ENCODE data around the gene GCC1. TPM values are rescaled to one million over a fixed set of nuclear protein-coding genes. Genes with fewer than 3 reads are reported as not detected.

Gene GCC1
- total RNA-seq, 2 experiments from 2014 or later, result 13.3 to 18.3 TPM

DNA sequence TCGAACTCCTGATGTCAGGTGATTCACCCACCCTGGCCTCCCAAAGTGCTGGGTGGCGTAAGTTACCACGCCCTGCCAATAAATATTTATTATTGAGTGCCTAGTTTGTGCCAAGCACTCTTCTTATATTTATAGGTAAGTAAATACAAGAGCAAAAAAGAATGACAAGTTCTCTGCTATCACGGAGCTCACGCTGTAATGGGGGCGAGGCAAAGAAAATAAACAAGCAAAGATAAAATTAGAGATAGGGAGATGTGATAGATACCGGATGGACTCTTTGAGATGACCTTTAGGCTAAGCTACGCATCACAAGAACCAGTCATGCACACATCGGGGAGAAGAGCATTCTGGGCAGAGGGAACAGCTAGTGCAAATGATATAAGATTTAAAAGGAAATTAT lies 46.3 kb downstream of the GCC1 start:
- Histone ChIP-seq H3K4me3 (ENCODE audit: low read depth, low read length, poor library complexity, severe bottlenecking) (no peak overlapping the region), H3K4me1 (ENCODE audit: insufficient read depth, low read length, poor library complexity, severe bottlenecking) (no peaks in the 10 kb centered on the region), H3K36me3 (ENCODE audit: insufficient read depth, low read length) (no peaks in the 10 kb centered on the region), H3K9me2 (ENCODE audit: insufficient read depth, low read length) (no peaks in the 10 kb centered on the region), H4K20me1 (ENCODE audit: insufficient read depth, low read length) (no peaks in the 10 kb centered on the region), H3K79me2 (ENCODE audit: insufficient read depth, low read depth, low read length) (no peaks in the 10 kb centered on the region), H2AFZ (ENCODE audit: low read length) (no peak overlapping the region), H3K4me2 (ENCODE audit: low read length) (no peak overlapping the region), H3K27ac (ENCODE audit: low read depth, low read length, poor library complexity, severe bottlenecking) (no peak overlapping the region), H3K9me3 (ENCODE audit: low read length) (no peaks in the 10 kb centered on the region)
- intact Hi-C loops (cut with micrococcal nuclease; ENCODE audit: unreplicated experiment), result no loop called here
- POLR2A ChIA-PET, result no interaction called here
- CTCF ChIA-PET (ENCODE audit: unreplicated experiment), result no interaction called here
- no peak for TF ChIP-seq EZH2phosphoT487 (IDR thresholded peaks at IDR 0.05; ENCODE audit: borderline replicate concordance, low read depth, low read length)
- TF ChIP-seq, protein P1, sequence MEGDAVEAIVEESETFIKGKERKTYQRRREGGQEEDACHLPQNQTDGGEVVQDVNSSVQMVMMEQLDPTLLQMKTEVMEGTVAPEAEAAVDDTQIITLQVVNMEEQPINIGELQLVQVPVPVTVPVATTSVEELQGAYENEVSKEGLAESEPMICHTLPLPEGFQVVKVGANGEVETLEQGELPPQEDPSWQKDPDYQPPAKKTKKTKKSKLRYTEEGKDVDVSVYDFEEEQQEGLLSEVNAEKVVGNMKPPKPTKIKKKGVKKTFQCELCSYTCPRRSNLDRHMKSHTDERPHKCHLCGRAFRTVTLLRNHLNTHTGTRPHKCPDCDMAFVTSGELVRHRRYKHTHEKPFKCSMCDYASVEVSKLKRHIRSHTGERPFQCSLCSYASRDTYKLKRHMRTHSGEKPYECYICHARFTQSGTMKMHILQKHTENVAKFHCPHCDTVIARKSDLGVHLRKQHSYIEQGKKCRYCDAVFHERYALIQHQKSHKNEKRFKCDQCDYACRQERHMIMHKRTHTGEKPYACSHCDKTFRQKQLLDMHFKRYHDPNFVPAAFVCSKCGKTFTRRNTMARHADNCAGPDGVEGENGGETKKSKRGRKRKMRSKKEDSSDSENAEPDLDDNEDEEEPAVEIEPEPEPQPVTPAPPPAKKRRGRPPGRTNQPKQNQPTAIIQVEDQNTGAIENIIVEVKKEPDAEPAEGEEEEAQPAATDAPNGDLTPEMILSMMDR (conservative IDR thresholded peaks at IDR 0.05; ENCODE audit: low read length), result no peak
- DNase-seq (ENCODE audit: low spot score), result no peak
- no TSS peak for BruUV-seq (replicated peaks)

- TF ChIP-seq, protein P1 (conservative IDR thresholded peaks at IDR 0.05; ENCODE audit: low read length), result no peak
- TF ChIP-seq EZH2phosphoT487 (IDR thresholded peaks at IDR 0.05; ENCODE audit: borderline replicate concordance, low read depth, low read length), result no peak
- no peaks in the 10 kb centered on the region for H3K4me1 ChIP-seq (ENCODE audit: insufficient read depth, low read length, poor library complexity, severe bottlenecking)
- H3K79me2 ChIP-seq (ENCODE audit: insufficient read depth, low read depth, low read length), result no peaks in the 10 kb centered on the region
- no peaks in the 10 kb centered on the region for H4K20me1 ChIP-seq (ENCODE audit: insufficient read depth, low read length)
- H2AFZ ChIP-seq (ENCODE audit: low read length), result no peak overlapping the region
- POLR2A ChIA-PET, result no interaction called here
- CTCF ChIA-PET (ENCODE audit: unreplicated experiment), result interaction anchor here (0.6 kb wide), 1 partner anchor 172 kb away, joined by 5 read pairs; no protein-coding TSS in a partner anchor
- no peaks in the 10 kb centered on the region for H3K9me3 ChIP-seq (ENCODE audit: low read length)
- intact Hi-C loops (cut with micrococcal nuclease; ENCODE audit: unreplicated experiment), result no loop called here
- H3K4me3 ChIP-seq (ENCODE audit: low read depth, low read length, poor library complexity, severe bottlenecking), result no peak overlapping the region
- no peak overlapping the region for H3K27ac ChIP-seq (ENCODE audit: low read depth, low read length, poor library complexity, severe bottlenecking)
- no peaks in the 10 kb centered on the region for H3K36me3 ChIP-seq (ENCODE audit: insufficient read depth, low read length)
- H3K9me2 ChIP-seq (ENCODE audit: insufficient read depth, low read length), result no peaks in the 10 kb centered on the region
- no peak for DNase-seq (ENCODE audit: low spot score)
- BruUV-seq (replicated peaks), result no TSS peak
- no peak overlapping the region for H3K4me2 ChIP-seq (ENCODE audit: low read length)
Observed at GRCh38 chr7:127536741-127537140, 48.7 kb downstream of the GCC1 start.

DNA sequence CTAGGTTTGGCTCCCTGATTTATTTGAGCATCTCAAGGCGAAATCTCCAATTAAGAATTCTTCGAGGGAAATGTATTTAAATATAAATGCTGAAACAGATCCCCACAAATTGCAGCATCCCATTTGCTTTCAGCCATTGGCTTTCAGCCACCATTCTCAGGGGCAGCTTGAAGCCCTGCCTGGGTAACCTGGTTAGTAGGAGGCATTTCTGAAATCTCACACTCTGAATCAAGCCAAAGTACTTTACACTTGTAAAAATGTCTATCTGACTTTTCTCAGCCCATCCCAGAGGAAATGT lies 49.1 kb downstream of the GCC1 start:
- ChIA-PET POLR2A (no interaction called here), CTCF (ENCODE audit: unreplicated experiment) (interaction anchor here (0.6 kb wide), 1 partner anchor 172 kb away, joined by 5 read pairs; no protein-coding TSS in a partner anchor)
- Histone ChIP-seq H2AFZ (ENCODE audit: low read length) (no peak overlapping the region), H3K4me2 (ENCODE audit: low read length) (no peak overlapping the region), H3K27ac (ENCODE audit: low read depth, low read length, poor library complexity, severe bottlenecking) (no peak overlapping the region), H3K79me2 (ENCODE audit: insufficient read depth, low read depth, low read length) (no peaks in the 10 kb centered on the region), H4K20me1 (ENCODE audit: insufficient read depth, low read length) (no peaks in the 10 kb centered on the region), H3K4me1 (ENCODE audit: insufficient read depth, low read length, poor library complexity, severe bottlenecking) (no peaks in the 10 kb centered on the region), H3K9me3 (ENCODE audit: low read length) (no peaks in the 10 kb centered on the region), H3K36me3 (ENCODE audit: insufficient read depth, low read length) (no peaks in the 10 kb centered on the region), H3K4me3 (ENCODE audit: low read depth, low read length, poor library complexity, severe bottlenecking) (no peak overlapping the region), H3K9me2 (ENCODE audit: insufficient read depth, low read length) (no peaks in the 10 kb centered on the region)
- intact Hi-C loops (cut with micrococcal nuclease; ENCODE audit: unreplicated experiment), result no loop called here
- no TSS peak for BruUV-seq (replicated peaks)
- TF ChIP-seq, protein P1 (conservative IDR thresholded peaks at IDR 0.05; ENCODE audit: low read length), result no peak
- no peak for TF ChIP-seq EZH2phosphoT487 (IDR thresholded peaks at IDR 0.05; ENCODE audit: borderline replicate concordance, low read depth, low read length)
- no peak for DNase-seq (ENCODE audit: low spot score)

All from OCI-LY7 (cell line).